ENCODE data around the gene MGAT5B.
"Not testable (repeated sequence)": the region's sequence is repeated elsewhere in the genome, so short reads cannot be mapped to it uniquely, and the experiment has no call there.

Gene MGAT5B

GRCh38 chr17:76956846-76957540 lies 88.8 kb downstream of the MGAT5B start:
- DNase-seq: no peak

- no peak for DNase-seq
Measured at GRCh38 chr17:76957678-76958464, 89.7 kb downstream of the MGAT5B start.

- no peak for DNase-seq
Measured at GRCh38 chr17:76958974-76959373, 90.8 kb downstream of the MGAT5B start.

- DNase-seq: no peak
Measured at GRCh38 chr17:76961869-76962268, 93.7 kb downstream of the MGAT5B start.

GRCh38 chr17:76962858-76963257 lies 94.7 kb downstream of the MGAT5B start:
- DNase-seq: no peak

- DNase-seq: no peak
Measured at GRCh38 chr17:76966016-76966415, 97.8 kb downstream of the MGAT5B start.

- no peak for DNase-seq
Measured at GRCh38 chr17:76966486-76967181, 98.4 kb downstream of the MGAT5B start.

GRCh38 chr17:76967762-76968161 lies 99.6 kb downstream of the MGAT5B start:
- DNase-seq: no peak

- peak; percentile 83 for DNase-seq
Measured at GRCh38 chr17:76968707-76969597, 100.7 kb downstream of the MGAT5B start.

- peak; percentile 51 for DNase-seq
Measured at GRCh38 chr17:76969598-76970172, 101.5 kb downstream of the MGAT5B start.

- DNase-seq: not testable (repeated sequence)
Measured at GRCh38 chr17:76970228-76970627, 102.0 kb downstream of the MGAT5B start.

GRCh38 chr17:76972046-76972641 lies 103.9 kb downstream of the MGAT5B start:
- DNase-seq: no peak

GRCh38 chr17:76973040-76973439 lies 104.8 kb downstream of the MGAT5B start:
- DNase-seq: no peak

GRCh38 chr17:76974721-76975120 lies 106.5 kb downstream of the MGAT5B start:
- DNase-seq: no peak

- not testable (repeated sequence) for DNase-seq
Measured at GRCh38 chr17:76978050-76978449, 109.8 kb downstream of the MGAT5B start.

- DNase-seq: no peak
Measured at GRCh38 chr17:76981545-76982295, 113.5 kb downstream of the MGAT5B start.

GRCh38 chr17:76982408-76983074 lies 114.3 kb downstream of the MGAT5B start:
- no peak for DNase-seq

- DNase-seq: no peak
Measured at GRCh38 chr17:76983075-76983775, 115.0 kb downstream of the MGAT5B start.

GRCh38 chr17:76986365-76986764 lies 118.2 kb downstream of the MGAT5B start:
- no peak for DNase-seq

Data from DMS153 (cell line).